ENCODE results near the gene RLF. TPM values are rescaled to one million over a fixed set of nuclear protein-coding genes. Genes with fewer than 3 reads are reported as not detected.

The RLF gene
- total RNA-seq, 1 donor from 2014 or later, result 15.4 TPM

DNA sequence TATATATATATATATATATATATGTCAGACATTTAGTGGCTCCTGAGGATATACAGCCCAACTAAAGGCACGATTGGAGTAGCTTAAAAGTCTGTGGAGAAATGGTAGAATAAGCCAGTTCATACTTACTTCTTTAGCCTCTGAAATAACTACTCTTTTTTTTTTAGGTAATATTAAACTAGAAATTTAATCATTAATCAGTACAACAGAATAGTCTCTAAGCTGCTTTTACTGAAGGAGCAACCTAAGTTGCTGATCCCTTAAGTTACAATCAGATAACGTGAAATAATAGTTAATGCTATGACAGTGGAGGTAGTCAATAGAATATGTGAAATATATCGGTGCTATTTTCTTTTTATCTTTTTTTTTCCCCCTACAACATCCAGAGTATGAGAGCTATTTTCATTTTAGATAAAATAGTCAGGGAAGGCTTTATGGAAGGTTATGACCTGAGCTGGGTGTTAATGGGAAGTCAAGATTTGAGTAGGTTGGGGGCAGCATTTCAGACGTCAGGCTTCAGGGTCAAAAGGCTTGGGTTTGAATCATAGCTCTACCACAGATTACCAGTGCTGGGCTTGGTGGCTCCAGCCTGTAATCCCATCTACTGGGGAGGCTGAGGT is 112.5 kb downstream of the RLF start:
- no peak overlapping the region for H2AFZ ChIP-seq (ENCODE audit: low read depth, low read length)
- no peaks in the 10 kb centered on the region for H3K9me3 Mint-ChIP-seq (ENCODE audit: unreplicated experiment)
- no peaks in the 10 kb centered on the region for H3K27me3 ChIP-seq (ENCODE audit: insufficient read depth, low read length)
- H3K27me3 Mint-ChIP-seq (ENCODE audit: low read depth, unreplicated experiment), result no peaks in the 10 kb centered on the region
- no peaks in the 10 kb centered on the region for H3K9me3 ChIP-seq (ENCODE audit: insufficient read depth, low read depth, low read length)
- H3K27ac Mint-ChIP-seq (ENCODE audit: unreplicated experiment), result no peak overlapping the region
- no peak overlapping the region for H3K27ac ChIP-seq (ENCODE audit: low read depth, low read length)
- no peak for FAIRE-seq
- peaks cover 5% of the 10 kb centered on the region for H3K4me1 ChIP-seq (ENCODE audit: insufficient read depth, low read length)
- H3K79me2 ChIP-seq (ENCODE audit: insufficient read depth, low read length), result peaks cover 31% of the 10 kb centered on the region
- H3K9ac ChIP-seq (ENCODE audit: low read length), result no peak overlapping the region
- peaks cover 16% of the 10 kb centered on the region for H3K36me3 Mint-ChIP-seq (ENCODE audit: low read depth, unreplicated experiment)
- TF ChIP-seq, protein P1, sequence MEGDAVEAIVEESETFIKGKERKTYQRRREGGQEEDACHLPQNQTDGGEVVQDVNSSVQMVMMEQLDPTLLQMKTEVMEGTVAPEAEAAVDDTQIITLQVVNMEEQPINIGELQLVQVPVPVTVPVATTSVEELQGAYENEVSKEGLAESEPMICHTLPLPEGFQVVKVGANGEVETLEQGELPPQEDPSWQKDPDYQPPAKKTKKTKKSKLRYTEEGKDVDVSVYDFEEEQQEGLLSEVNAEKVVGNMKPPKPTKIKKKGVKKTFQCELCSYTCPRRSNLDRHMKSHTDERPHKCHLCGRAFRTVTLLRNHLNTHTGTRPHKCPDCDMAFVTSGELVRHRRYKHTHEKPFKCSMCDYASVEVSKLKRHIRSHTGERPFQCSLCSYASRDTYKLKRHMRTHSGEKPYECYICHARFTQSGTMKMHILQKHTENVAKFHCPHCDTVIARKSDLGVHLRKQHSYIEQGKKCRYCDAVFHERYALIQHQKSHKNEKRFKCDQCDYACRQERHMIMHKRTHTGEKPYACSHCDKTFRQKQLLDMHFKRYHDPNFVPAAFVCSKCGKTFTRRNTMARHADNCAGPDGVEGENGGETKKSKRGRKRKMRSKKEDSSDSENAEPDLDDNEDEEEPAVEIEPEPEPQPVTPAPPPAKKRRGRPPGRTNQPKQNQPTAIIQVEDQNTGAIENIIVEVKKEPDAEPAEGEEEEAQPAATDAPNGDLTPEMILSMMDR (IDR thresholded peaks at IDR 0.05; ENCODE audit: insufficient read depth, low read depth, low read length), result no peak
- TF ChIP-seq EZH2 (IDR thresholded peaks at IDR 0.05; ENCODE audit: insufficient read depth, low read length), result no peak
- peaks cover 7% of the 10 kb centered on the region for H3K4me1 Mint-ChIP-seq (ENCODE audit: low read depth, unreplicated experiment)
- no peak overlapping the region for H3K4me3 Mint-ChIP-seq (ENCODE audit: unreplicated experiment)
- no peak for DNase-seq (ENCODE audit: low read depth)
- H3K4me2 ChIP-seq (ENCODE audit: low read length), result no peak overlapping the region
- H3K36me3 ChIP-seq (ENCODE audit: insufficient read depth, low read length), result peaks cover 58% of the 10 kb centered on the region
- H4K20me1 ChIP-seq (ENCODE audit: insufficient read depth, low read length), result peaks cover 15% of the 10 kb centered on the region
- no peak overlapping the region for H3K4me3 ChIP-seq (ENCODE audit: insufficient read depth, low read depth, low read length)

DNA sequence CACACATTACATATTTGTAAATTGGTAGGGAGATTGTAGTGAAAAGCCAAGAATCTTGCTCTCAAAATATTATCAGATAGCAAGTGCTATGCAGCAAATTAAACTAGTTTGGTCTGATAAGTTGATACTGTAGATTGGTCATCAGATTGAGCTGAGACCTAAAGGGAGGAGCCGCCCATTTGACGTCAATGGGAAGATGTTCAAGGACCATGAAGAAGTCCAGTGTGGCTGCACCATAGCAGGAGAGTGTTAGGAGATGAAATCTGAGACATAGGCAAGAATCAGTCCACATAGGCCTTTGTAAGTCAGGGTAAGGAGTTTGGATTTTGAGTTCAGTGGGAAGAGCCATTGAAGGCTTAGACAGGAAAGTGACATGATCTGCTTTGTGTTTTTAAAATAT is 113.1 kb downstream of the RLF start:
- Histone ChIP-seq H3K4me1 (ENCODE audit: insufficient read depth, low read length) (peaks cover 5% of the 10 kb centered on the region), H3K27me3 (ENCODE audit: insufficient read depth, low read length) (no peaks in the 10 kb centered on the region), H3K9ac (ENCODE audit: low read length) (no peak overlapping the region), H3K9me3 (ENCODE audit: insufficient read depth, low read depth, low read length) (no peaks in the 10 kb centered on the region), H3K36me3 (ENCODE audit: insufficient read depth, low read length) (peaks cover 54% of the 10 kb centered on the region), H4K20me1 (ENCODE audit: insufficient read depth, low read length) (peaks cover 15% of the 10 kb centered on the region), H2AFZ (ENCODE audit: low read depth, low read length) (no peak overlapping the region), H3K79me2 (ENCODE audit: insufficient read depth, low read length) (peaks cover 31% of the 10 kb centered on the region), H3K4me3 (ENCODE audit: insufficient read depth, low read depth, low read length) (no peak overlapping the region), H3K27ac (ENCODE audit: low read depth, low read length) (no peak overlapping the region), H3K4me2 (ENCODE audit: low read length) (no peak overlapping the region)
- DNase-seq (ENCODE audit: low read depth) (no peak), FAIRE-seq (no peak)
- Mint-ChIP-seq H3K27ac (ENCODE audit: unreplicated experiment) (no peak overlapping the region), H3K4me1 (ENCODE audit: low read depth, unreplicated experiment) (peaks cover 7% of the 10 kb centered on the region), H3K27me3 (ENCODE audit: low read depth, unreplicated experiment) (no peaks in the 10 kb centered on the region), H3K36me3 (ENCODE audit: low read depth, unreplicated experiment) (peaks cover 16% of the 10 kb centered on the region), H3K9me3 (ENCODE audit: unreplicated experiment) (no peaks in the 10 kb centered on the region), H3K4me3 (ENCODE audit: unreplicated experiment) (no peak overlapping the region)
- no peak for TF ChIP-seq EZH2 (IDR thresholded peaks at IDR 0.05; ENCODE audit: insufficient read depth, low read length)
- TF ChIP-seq, protein P1 (IDR thresholded peaks at IDR 0.05; ENCODE audit: insufficient read depth, low read depth, low read length), result no peak

DNA sequence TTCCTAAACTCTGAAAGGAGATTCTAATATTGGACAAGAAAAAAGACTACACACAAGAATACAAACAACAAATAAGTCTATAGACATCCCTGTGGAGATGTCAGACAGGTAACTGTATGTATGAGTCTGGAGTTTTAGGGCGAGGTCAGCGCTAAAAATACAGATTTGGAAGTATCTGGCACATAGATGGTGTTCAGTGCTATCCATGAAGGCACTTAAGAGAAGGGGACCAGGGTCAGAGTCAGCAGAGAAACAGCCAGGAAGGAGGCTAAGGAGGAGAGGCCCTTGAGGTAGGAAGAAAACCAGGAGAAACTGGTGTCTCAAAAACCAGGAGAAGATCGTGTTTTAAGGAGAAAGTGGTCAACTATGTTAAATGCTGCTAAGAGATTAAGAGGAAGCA is 114.9 kb downstream of the RLF start:
- no peak for FAIRE-seq

More for the DNA sequence above, 114.9 kb downstream of the RLF start:
- Histone ChIP-seq H3K4me3 (ENCODE audit: insufficient read depth, low read depth, low read length) (no peak overlapping the region), H3K9me3 (ENCODE audit: insufficient read depth, low read depth, low read length) (no peaks in the 10 kb centered on the region), H3K36me3 (ENCODE audit: insufficient read depth, low read length) (peaks cover 41% of the 10 kb centered on the region), H3K27me3 (ENCODE audit: insufficient read depth, low read length) (no peaks in the 10 kb centered on the region), H4K20me1 (ENCODE audit: insufficient read depth, low read length) (peaks cover 9% of the 10 kb centered on the region), H3K4me2 (ENCODE audit: low read length) (no peak overlapping the region), H3K27ac (ENCODE audit: low read depth, low read length) (no peak overlapping the region), H3K9ac (ENCODE audit: low read length) (no peak overlapping the region), H3K4me1 (ENCODE audit: insufficient read depth, low read length) (no peaks in the 10 kb centered on the region), H3K79me2 (ENCODE audit: insufficient read depth, low read length) (peaks cover 39% of the 10 kb centered on the region), H2AFZ (ENCODE audit: low read depth, low read length) (no peak overlapping the region)
- peaks cover 8% of the 10 kb centered on the region for H3K36me3 Mint-ChIP-seq (ENCODE audit: low read depth, unreplicated experiment)
- H3K4me1 Mint-ChIP-seq (ENCODE audit: low read depth, unreplicated experiment), result no peaks in the 10 kb centered on the region
- no peaks in the 10 kb centered on the region for H3K27me3 Mint-ChIP-seq (ENCODE audit: low read depth, unreplicated experiment)
- no peak for TF ChIP-seq EZH2 (IDR thresholded peaks at IDR 0.05; ENCODE audit: insufficient read depth, low read length)
- TF ChIP-seq, protein P1 (IDR thresholded peaks at IDR 0.05; ENCODE audit: insufficient read depth, low read depth, low read length), result no peak
- peak overlapping the region; percentile 15 for H3K27ac Mint-ChIP-seq (ENCODE audit: unreplicated experiment)
- no peak overlapping the region for H3K4me3 Mint-ChIP-seq (ENCODE audit: unreplicated experiment)
- DNase-seq (ENCODE audit: low read depth), result no peak
- no peaks in the 10 kb centered on the region for H3K9me3 Mint-ChIP-seq (ENCODE audit: unreplicated experiment)
